CD4-positive, alpha-beta T cell (primary cell): ENCODE measurements around the gene ST6GALNAC3. TPM values are rescaled to one million over a fixed set of nuclear protein-coding genes. Genes with fewer than 3 reads are reported as not detected.
"Not testable (repeated sequence)": the region's sequence is repeated elsewhere in the genome, so short reads cannot be mapped to it uniquely, and the experiment has no call there.

Experiments
- ATAC-seq: fragments of 200-7000 bp; cut with Tn5 transposase; one replicate; pipeline ENCODE4 v1.10.0; 2022; ENCODE audit warnings: mild to moderate bottlenecking; ENCODE audit not compliant: poor library complexity
- CTCF ChIA-PET: fragments of 350-600 bp; sonication (Branson Sonifier 250); formaldehyde crosslinking; loops from one replicate; lab custom pipeline; 2021; ENCODE audit warnings: antibody characterized with exemption, inconsistent platforms; lab: Charles Lee
- POLR2A ChIA-PET: fragments of 350-600 bp; sonication (Branson Sonifier 250); formaldehyde crosslinking; loops from one replicate; lab custom pipeline; 2021; ENCODE audit warnings: antibody characterized with exemption, inconsistent platforms; lab: Charles Lee
- DNase-seq, 14 experiments: peaks; one replicate each; pipeline ENCODE4 v3.0.0-alpha.2; 2013 to 2020; ENCODE audit warnings: mixed read lengths in 2 of 14
- H3K27ac ChIP-seq, 2 donors: one replicate each; pipeline versions ENCODE4 v1.5.1 to v1.7.0; 2013; ENCODE audit warnings: low read length in 2 of 2, low read depth in 1 of 2, mild to moderate bottlenecking in 1 of 2
- H3K27me3 ChIP-seq, 2 experiments: 1 replicate in 1 of 2; 2 replicates in 1 of 2; pipeline versions ENCODE4 v1.6.1 to v1.7.0; 2013; ENCODE audit warnings: low read length in 2 of 2, control low read depth in 1 of 2, mild to moderate bottlenecking in 1 of 2, moderate library complexity in 1 of 2; ENCODE audit not compliant: insufficient read depth in 2 of 2, control insufficient read depth in 1 of 2
- H3K36me3 ChIP-seq: one replicate; pipeline ENCODE4 v1.6.1; 2013; ENCODE audit warnings: low read length, control low read depth; ENCODE audit not compliant: insufficient read depth
- H3K4me1 ChIP-seq: one replicate; pipeline ENCODE4 v1.6.1; 2013; ENCODE audit warnings: low read length, control low read depth; ENCODE audit not compliant: insufficient read depth
- H3K4me3 ChIP-seq: one replicate; pipeline ENCODE4 v1.5.1; 2013; ENCODE audit warnings: mild to moderate bottlenecking, low read length, moderate library complexity
- H3K9me3 ChIP-seq, 2 experiments: 1 replicate in 1 of 2; 2 replicates in 1 of 2; pipeline versions ENCODE4 v1.6.1 to v1.7.0; 2013; ENCODE audit warnings: low read length in 2 of 2, mild to moderate bottlenecking in 2 of 2, control low read depth in 1 of 2, moderate library complexity in 1 of 2; ENCODE audit not compliant: control insufficient read depth in 1 of 2, insufficient read depth in 1 of 2
- H3K27ac Mint-ChIP-seq: one replicate; pipeline ENCODE4 v1.8.0; 2020; ENCODE audit warnings: mixed read lengths
- H3K27me3 Mint-ChIP-seq: one replicate; pipeline ENCODE4 v1.8.0; 2021; ENCODE audit warnings: mixed read lengths
- H3K36me3 Mint-ChIP-seq: one replicate; pipeline ENCODE4 v1.8.0; 2021; ENCODE audit warnings: low read depth, mixed read lengths
- H3K4me1 Mint-ChIP-seq: one replicate; pipeline ENCODE4 v1.8.0; 2021; ENCODE audit warnings: low read depth, mixed read lengths
- H3K4me3 Mint-ChIP-seq: one replicate; pipeline ENCODE4 v1.8.0; 2020; ENCODE audit warnings: mild to moderate bottlenecking, mixed read lengths
- H3K9me3 Mint-ChIP-seq: one replicate; pipeline ENCODE4 v1.8.0; 2020; ENCODE audit warnings: mixed read lengths
- intact Hi-C, 2 experiments: fragments of 100-400 bp; cut with DNase I in 1 of 2; cut with micrococcal nuclease in 1 of 2; formaldehyde crosslinking; loops; one replicate each; pipeline versions ENCODE4 v1.15.1 to v1.9.0; 2023 to 2025; cut with DNase I, micrococcal nuclease
- total RNA-seq, 174 experiments: library from RNA in 2 of 174; stranded (reverse) in 2 of 174; gene quantifications; one replicate each; pipeline ENCODE4 v1.2.3 and lab custom pipeline; 2021 to 2026
- TF ChIP-seq, protein P1 (sequence below): fragments of 200-600 bp; IDR thresholded peaks from one replicate; pipeline ENCODE4 v1.8.0; 2022; ENCODE audit warnings: antibody characterized with exemption, mild to moderate bottlenecking

Gene ST6GALNAC3
- total RNA-seq, 2 experiments from 2014 or later, result 0.77 to 1.3 TPM

DNA sequence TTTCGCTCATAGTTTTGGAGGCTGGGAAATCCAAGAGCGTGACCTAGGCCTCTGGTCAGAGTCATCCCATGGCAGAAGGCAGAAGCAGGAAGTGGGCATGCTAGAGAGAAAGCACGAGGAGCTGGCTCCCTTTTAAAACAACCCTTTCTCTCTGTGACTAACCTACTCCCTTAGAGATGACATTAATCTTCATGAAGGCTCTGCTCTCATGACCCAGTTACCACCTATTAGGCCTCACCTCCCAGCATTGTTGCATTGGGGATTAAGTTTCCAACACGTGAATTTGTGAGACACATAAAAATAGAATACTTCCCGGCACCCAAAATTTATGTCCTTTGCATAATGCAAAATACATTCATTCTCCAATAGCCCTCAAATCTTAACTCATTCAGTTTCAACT lies 569.6 kb downstream of the ST6GALNAC3 start:
- Histone ChIP-seq H3K27me3 (no peaks in the 10 kb centered on the region), H3K36me3 (no peaks in the 10 kb centered on the region), H3K27ac (no peak overlapping the region), H3K9me3 (no peaks in the 10 kb centered on the region), H3K4me1 (no peaks in the 10 kb centered on the region), H3K4me3 (no peak overlapping the region)
- Mint-ChIP-seq H3K4me1 (no peaks in the 10 kb centered on the region), H3K36me3 (no peaks in the 10 kb centered on the region), H3K27me3 (no peaks in the 10 kb centered on the region), H3K27ac (no peak overlapping the region), H3K9me3 (no peaks in the 10 kb centered on the region), H3K4me3 (no peak overlapping the region)
- intact Hi-C loops, result no loop called here
- ChIA-PET POLR2A (no interaction called here), CTCF (interaction anchor here (1.6 kb wide), 1 partner anchor 10 kb away, joined by 4 read pairs; no protein-coding TSS in a partner anchor)
- ATAC-seq (no peak), DNase-seq (no peak)
- TF ChIP-seq, protein P1, sequence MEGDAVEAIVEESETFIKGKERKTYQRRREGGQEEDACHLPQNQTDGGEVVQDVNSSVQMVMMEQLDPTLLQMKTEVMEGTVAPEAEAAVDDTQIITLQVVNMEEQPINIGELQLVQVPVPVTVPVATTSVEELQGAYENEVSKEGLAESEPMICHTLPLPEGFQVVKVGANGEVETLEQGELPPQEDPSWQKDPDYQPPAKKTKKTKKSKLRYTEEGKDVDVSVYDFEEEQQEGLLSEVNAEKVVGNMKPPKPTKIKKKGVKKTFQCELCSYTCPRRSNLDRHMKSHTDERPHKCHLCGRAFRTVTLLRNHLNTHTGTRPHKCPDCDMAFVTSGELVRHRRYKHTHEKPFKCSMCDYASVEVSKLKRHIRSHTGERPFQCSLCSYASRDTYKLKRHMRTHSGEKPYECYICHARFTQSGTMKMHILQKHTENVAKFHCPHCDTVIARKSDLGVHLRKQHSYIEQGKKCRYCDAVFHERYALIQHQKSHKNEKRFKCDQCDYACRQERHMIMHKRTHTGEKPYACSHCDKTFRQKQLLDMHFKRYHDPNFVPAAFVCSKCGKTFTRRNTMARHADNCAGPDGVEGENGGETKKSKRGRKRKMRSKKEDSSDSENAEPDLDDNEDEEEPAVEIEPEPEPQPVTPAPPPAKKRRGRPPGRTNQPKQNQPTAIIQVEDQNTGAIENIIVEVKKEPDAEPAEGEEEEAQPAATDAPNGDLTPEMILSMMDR, result no peak

DNA sequence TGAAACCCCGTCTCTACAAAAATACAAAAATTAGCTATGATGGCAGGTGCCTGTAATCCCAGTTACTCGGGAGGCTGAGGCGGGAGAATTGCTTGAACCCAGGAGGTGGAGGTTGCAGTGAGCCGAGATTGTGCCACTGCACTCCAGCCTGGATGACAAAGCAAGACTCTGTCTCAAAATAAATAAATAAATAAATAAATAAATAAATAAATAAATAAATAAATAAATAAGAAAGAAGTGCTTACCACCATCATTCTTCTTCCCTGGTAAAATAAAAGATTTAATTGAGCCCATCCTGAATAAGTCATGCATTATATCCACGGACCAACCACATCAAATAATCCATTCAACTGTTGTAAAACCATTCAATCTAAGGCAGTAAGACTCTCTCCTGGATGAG lies 578.3 kb downstream of the ST6GALNAC3 start:
- ATAC-seq, H3K9me3 Mint-ChIP-seq, H3K27ac Mint-ChIP-seq, H3K4me3 Mint-ChIP-seq, H3K4me1 ChIP-seq, H3K36me3 ChIP-seq, intact Hi-C loops, DNase-seq, H3K27me3 ChIP-seq, CTCF ChIA-PET, H3K27me3 Mint-ChIP-seq, H3K4me1 Mint-ChIP-seq, H3K9me3 ChIP-seq, H3K4me3 ChIP-seq, H3K27ac ChIP-seq, H3K36me3 Mint-ChIP-seq: not testable (repeated sequence)
- POLR2A ChIA-PET, result interaction anchor here (1.0 kb wide), 1 partner anchor 23 kb away, joined by 3 read pairs; no protein-coding TSS in a partner anchor

DNA sequence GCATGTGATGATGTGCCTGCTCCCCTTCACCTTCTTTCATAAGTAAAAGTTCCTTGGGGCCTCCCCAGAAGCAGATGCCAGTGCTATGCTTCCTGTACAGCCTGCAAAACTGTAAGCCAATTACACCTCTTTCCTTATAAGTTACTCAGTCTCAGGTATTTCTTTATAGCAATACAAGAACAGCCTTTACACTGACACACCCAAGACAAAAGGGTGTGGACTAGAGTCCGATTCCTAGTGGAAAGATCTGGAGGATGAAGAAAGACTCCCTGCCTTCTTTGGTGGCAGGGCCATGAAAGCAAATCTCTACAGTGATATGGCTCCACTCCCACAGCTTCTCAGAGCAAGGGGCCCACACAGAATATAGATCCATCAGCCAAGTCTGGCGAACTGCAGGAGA lies 583.1 kb downstream of the ST6GALNAC3 start:
- Histone ChIP-seq H3K9me3 (no peaks in the 10 kb centered on the region), H3K4me1 (no peaks in the 10 kb centered on the region), H3K4me3 (no peak overlapping the region), H3K27ac (no peak overlapping the region), H3K27me3 (no peaks in the 10 kb centered on the region), H3K36me3 (no peaks in the 10 kb centered on the region)
- TF ChIP-seq, protein P1, result no peak
- H3K27ac Mint-ChIP-seq, result no peak overlapping the region
- peaks cover 4% of the 10 kb centered on the region for H3K27me3 Mint-ChIP-seq
- no peak overlapping the region for H3K4me3 Mint-ChIP-seq
- H3K4me1 Mint-ChIP-seq, result no peaks in the 10 kb centered on the region
- no peaks in the 10 kb centered on the region for H3K36me3 Mint-ChIP-seq
- CTCF ChIA-PET, result no interaction called here
- H3K9me3 Mint-ChIP-seq, result peaks cover 4% of the 10 kb centered on the region
- intact Hi-C loops, result no loop called here
- ATAC-seq, result no peak
- POLR2A ChIA-PET, result no interaction called here
- no peak for DNase-seq

DNA sequence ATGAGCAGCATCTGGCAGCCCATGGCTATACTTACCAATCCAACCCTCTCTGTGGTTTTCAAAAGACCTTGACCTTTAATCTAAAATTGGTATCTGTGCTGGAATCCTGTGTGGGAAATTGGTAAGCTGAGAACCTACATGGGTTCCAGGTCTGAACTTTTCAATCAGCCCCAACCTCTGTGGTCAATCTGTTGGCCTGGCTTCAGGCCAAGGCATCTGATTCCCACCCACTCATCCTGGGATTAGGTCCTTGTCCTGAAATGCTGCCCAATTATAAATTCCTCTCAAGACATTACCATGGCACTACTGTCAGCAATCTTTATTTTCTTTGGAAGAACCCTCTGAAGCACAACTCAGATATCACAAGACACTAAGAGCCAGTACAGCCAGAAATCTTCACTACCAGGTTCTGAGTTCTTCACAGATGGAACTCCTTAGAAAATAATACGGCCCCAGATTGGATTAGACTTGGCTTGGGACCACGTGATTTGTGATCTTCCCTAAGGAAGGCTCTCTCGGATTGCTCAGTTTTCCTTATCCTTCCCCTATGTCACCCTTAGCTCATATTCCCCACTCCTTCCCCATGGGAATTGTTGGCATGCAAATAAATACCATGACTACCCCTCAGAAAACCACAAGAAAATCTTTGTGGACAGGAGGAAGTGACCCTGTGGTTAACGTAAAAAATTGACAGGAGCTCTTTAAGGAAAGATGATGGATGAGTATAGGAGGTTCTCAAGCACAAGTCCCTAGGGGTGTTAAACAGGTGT lies 584.8 kb downstream of the ST6GALNAC3 start:
- no peaks in the 10 kb centered on the region for H3K9me3 ChIP-seq
- H3K27me3 ChIP-seq, result no peaks in the 10 kb centered on the region
- CTCF ChIA-PET, result no interaction called here
- intact Hi-C loops, result no loop called here
- ATAC-seq, result no peak
- H3K4me3 Mint-ChIP-seq, result no peak overlapping the region
- H3K27ac ChIP-seq, result no peak overlapping the region
- H3K4me1 Mint-ChIP-seq, result no peaks in the 10 kb centered on the region
- H3K36me3 Mint-ChIP-seq, result no peaks in the 10 kb centered on the region
- no peaks in the 10 kb centered on the region for H3K36me3 ChIP-seq
- POLR2A ChIA-PET, result no interaction called here
- H3K4me1 ChIP-seq, result no peaks in the 10 kb centered on the region
- TF ChIP-seq, protein P1, result no peak
- H3K27ac Mint-ChIP-seq, result no peak overlapping the region
- H3K4me3 ChIP-seq, result no peak overlapping the region
- H3K27me3 Mint-ChIP-seq, result no peaks in the 10 kb centered on the region
- DNase-seq, result no peak
- peaks cover 4% of the 10 kb centered on the region for H3K9me3 Mint-ChIP-seq
